ENCODE results near the gene ARL3. TPM values are rescaled to one million over a fixed set of nuclear protein-coding genes. Genes with fewer than 3 reads are reported as not detected.

The ARL3 gene
- total RNA-seq, 1 donor from 2014 or later = 18.2 TPM

DNA sequence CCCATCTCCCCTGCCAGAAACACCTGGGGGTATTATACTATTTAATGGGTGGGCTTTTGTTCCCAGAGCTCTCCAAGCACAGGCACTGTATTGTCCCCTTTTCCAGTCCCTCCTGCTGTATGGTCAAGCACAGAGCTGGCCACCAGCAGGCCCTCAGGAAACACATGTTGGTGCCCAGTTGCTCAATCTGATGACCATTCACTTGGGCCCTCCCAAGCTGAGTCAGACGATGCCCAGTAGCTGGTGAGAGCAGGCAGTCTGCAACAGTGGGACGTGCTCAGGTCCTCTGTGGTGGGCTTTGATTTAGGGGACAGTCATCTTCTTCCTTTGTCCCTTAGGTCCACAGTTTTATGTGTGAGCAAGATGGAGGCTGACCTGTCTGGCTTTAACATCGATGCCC is 12.1 kb upstream of the ARL3 start:
- H3K9me3 Mint-ChIP-seq (ENCODE audit: unreplicated experiment) = no peaks in the 10 kb centered on the region
- H3K4me1 Mint-ChIP-seq (ENCODE audit: low read depth, unreplicated experiment) = peaks cover 8% of the 10 kb centered on the region

DNA sequence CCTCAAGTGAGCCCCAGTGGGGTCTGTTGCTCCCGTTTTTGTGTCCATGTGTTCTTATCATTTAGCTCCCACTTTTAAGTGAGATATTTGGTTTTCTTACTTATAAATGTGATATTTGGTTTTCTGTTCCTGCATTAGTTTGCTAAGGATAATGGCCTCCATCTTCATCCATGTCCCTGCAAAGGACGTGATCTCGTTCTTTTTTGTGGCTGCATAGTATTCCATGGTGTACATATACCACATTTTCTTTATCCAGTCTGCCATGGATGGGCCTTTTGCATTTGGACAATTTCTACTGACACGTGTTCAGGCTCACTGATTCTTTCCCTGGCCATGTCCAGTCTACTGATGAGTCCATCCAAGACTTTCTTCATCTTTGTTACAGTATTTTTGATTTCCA is 9.8 kb upstream of the ARL3 start:
- Mint-ChIP-seq H3K9me3 (ENCODE audit: unreplicated experiment) (no peaks in the 10 kb centered on the region), H3K4me3 (ENCODE audit: unreplicated experiment) (no peak overlapping the region), H3K27me3 (ENCODE audit: low read depth, unreplicated experiment) (no peaks in the 10 kb centered on the region), H3K27ac (ENCODE audit: unreplicated experiment) (no peak overlapping the region), H3K36me3 (ENCODE audit: low read depth, unreplicated experiment) (peaks cover 14% of the 10 kb centered on the region), H3K4me1 (ENCODE audit: low read depth, unreplicated experiment) (peaks cover 15% of the 10 kb centered on the region)
- H3K4me1 ChIP-seq (ENCODE audit: insufficient read depth, low read length) = no peaks in the 10 kb centered on the region
- H3K4me2 ChIP-seq (ENCODE audit: low read length) = no peak overlapping the region
- H3K9me3 ChIP-seq (ENCODE audit: insufficient read depth, low read depth, low read length) = no peaks in the 10 kb centered on the region
- H3K79me2 ChIP-seq (ENCODE audit: insufficient read depth, low read length) = peaks cover 13% of the 10 kb centered on the region
- peaks cover 8% of the 10 kb centered on the region for H3K36me3 ChIP-seq (ENCODE audit: insufficient read depth, low read length)
- FAIRE-seq (no peak), DNase-seq (ENCODE audit: low read depth) (no peak)
- H3K4me3 ChIP-seq (ENCODE audit: insufficient read depth, low read depth, low read length) = no peak overlapping the region
- H3K27ac ChIP-seq (ENCODE audit: low read depth, low read length) = no peak overlapping the region
- no peak overlapping the region for H3K9ac ChIP-seq (ENCODE audit: low read length)
- H3K27me3 ChIP-seq (ENCODE audit: insufficient read depth, low read length) = no peaks in the 10 kb centered on the region
- TF ChIP-seq, protein P1, sequence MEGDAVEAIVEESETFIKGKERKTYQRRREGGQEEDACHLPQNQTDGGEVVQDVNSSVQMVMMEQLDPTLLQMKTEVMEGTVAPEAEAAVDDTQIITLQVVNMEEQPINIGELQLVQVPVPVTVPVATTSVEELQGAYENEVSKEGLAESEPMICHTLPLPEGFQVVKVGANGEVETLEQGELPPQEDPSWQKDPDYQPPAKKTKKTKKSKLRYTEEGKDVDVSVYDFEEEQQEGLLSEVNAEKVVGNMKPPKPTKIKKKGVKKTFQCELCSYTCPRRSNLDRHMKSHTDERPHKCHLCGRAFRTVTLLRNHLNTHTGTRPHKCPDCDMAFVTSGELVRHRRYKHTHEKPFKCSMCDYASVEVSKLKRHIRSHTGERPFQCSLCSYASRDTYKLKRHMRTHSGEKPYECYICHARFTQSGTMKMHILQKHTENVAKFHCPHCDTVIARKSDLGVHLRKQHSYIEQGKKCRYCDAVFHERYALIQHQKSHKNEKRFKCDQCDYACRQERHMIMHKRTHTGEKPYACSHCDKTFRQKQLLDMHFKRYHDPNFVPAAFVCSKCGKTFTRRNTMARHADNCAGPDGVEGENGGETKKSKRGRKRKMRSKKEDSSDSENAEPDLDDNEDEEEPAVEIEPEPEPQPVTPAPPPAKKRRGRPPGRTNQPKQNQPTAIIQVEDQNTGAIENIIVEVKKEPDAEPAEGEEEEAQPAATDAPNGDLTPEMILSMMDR (IDR thresholded peaks at IDR 0.05; ENCODE audit: insufficient read depth, low read depth, low read length) = no peak
- no peak for TF ChIP-seq EZH2 (IDR thresholded peaks at IDR 0.05; ENCODE audit: insufficient read depth, low read length)
- H2AFZ ChIP-seq (ENCODE audit: low read depth, low read length) = no peak overlapping the region
- no peaks in the 10 kb centered on the region for H4K20me1 ChIP-seq (ENCODE audit: insufficient read depth, low read length)

More for the DNA sequence above, 12.1 kb upstream of the ARL3 start:
- Histone ChIP-seq H4K20me1 (ENCODE audit: insufficient read depth, low read length) (no peaks in the 10 kb centered on the region), H2AFZ (ENCODE audit: low read depth, low read length) (no peak overlapping the region), H3K9ac (ENCODE audit: low read length) (no peak overlapping the region), H3K79me2 (ENCODE audit: insufficient read depth, low read length) (peaks cover 8% of the 10 kb centered on the region), H3K4me3 (ENCODE audit: insufficient read depth, low read depth, low read length) (no peak overlapping the region), H3K9me3 (ENCODE audit: insufficient read depth, low read depth, low read length) (no peaks in the 10 kb centered on the region), H3K27ac (ENCODE audit: low read depth, low read length) (no peak overlapping the region), H3K36me3 (ENCODE audit: insufficient read depth, low read length) (peaks cover 11% of the 10 kb centered on the region), H3K4me2 (ENCODE audit: low read length) (no peak overlapping the region), H3K4me1 (ENCODE audit: insufficient read depth, low read length) (no peaks in the 10 kb centered on the region), H3K27me3 (ENCODE audit: insufficient read depth, low read length) (no peaks in the 10 kb centered on the region)
- no peaks in the 10 kb centered on the region for H3K27me3 Mint-ChIP-seq (ENCODE audit: low read depth, unreplicated experiment)
- peaks cover 14% of the 10 kb centered on the region for H3K36me3 Mint-ChIP-seq (ENCODE audit: low read depth, unreplicated experiment)
- no peak overlapping the region for H3K27ac Mint-ChIP-seq (ENCODE audit: unreplicated experiment)
- FAIRE-seq (no peak), DNase-seq (ENCODE audit: low read depth) (no peak)
- H3K4me3 Mint-ChIP-seq (ENCODE audit: unreplicated experiment) = no peak overlapping the region
- TF ChIP-seq EZH2 (IDR thresholded peaks at IDR 0.05; ENCODE audit: insufficient read depth, low read length) = no peak
- TF ChIP-seq, protein P1 (IDR thresholded peaks at IDR 0.05; ENCODE audit: insufficient read depth, low read depth, low read length) = no peak

DNA sequence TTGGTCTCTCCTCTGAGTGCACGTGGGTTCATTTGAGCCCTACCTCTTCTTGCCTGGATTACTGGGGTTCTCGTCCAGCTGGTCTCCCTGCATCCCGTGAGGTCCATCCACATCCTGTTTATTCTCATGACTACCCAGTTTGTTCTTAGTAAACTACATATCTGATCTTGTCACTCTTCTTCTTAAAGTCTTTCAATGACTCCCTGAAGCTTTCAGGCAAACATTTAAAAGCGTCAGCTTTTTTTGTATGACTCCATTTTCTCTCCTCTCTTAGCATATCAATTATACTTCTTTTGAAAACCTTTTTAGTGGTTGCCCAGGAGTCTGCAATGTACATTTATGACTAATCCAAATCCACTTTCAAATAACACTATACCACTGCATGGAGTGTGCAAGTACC is 7.8 kb upstream of the ARL3 start:
- no peak overlapping the region for H3K4me3 Mint-ChIP-seq (ENCODE audit: unreplicated experiment)

More for the DNA sequence above, 7.8 kb upstream of the ARL3 start:
- Histone ChIP-seq H3K4me1 (ENCODE audit: insufficient read depth, low read length) (peaks cover 7% of the 10 kb centered on the region), H3K4me2 (ENCODE audit: low read length) (no peak overlapping the region), H3K36me3 (ENCODE audit: insufficient read depth, low read length) (peaks cover 5% of the 10 kb centered on the region), H3K9ac (ENCODE audit: low read length) (no peak overlapping the region), H2AFZ (ENCODE audit: low read depth, low read length) (no peak overlapping the region), H3K4me3 (ENCODE audit: insufficient read depth, low read depth, low read length) (no peak overlapping the region), H3K9me3 (ENCODE audit: insufficient read depth, low read depth, low read length) (no peaks in the 10 kb centered on the region), H3K27ac (ENCODE audit: low read depth, low read length) (no peak overlapping the region), H4K20me1 (ENCODE audit: insufficient read depth, low read length) (no peaks in the 10 kb centered on the region), H3K27me3 (ENCODE audit: insufficient read depth, low read length) (no peaks in the 10 kb centered on the region), H3K79me2 (ENCODE audit: insufficient read depth, low read length) (peaks cover 13% of the 10 kb centered on the region)
- H3K9me3 Mint-ChIP-seq (ENCODE audit: unreplicated experiment) = no peaks in the 10 kb centered on the region
- FAIRE-seq (no peak), DNase-seq (ENCODE audit: low read depth) (no peak)
- no peak for TF ChIP-seq EZH2 (IDR thresholded peaks at IDR 0.05; ENCODE audit: insufficient read depth, low read length)
- no peaks in the 10 kb centered on the region for H3K27me3 Mint-ChIP-seq (ENCODE audit: low read depth, unreplicated experiment)
- H3K27ac Mint-ChIP-seq (ENCODE audit: unreplicated experiment) = no peak overlapping the region
- peaks cover 9% of the 10 kb centered on the region for H3K36me3 Mint-ChIP-seq (ENCODE audit: low read depth, unreplicated experiment)
- H3K4me1 Mint-ChIP-seq (ENCODE audit: low read depth, unreplicated experiment) = peaks cover 32% of the 10 kb centered on the region

Measured in astrocyte (in vitro differentiated cells and primary cell).